ENCODE measurements around the gene AQP12B.

Gene AQP12B

GRCh38 chr2:240648650-240649275 lies 33.9 kb downstream of the AQP12B start:
- DNase-seq (ENCODE audit: low read depth in 1 of 2, low spot score in 1 of 2), result no peak
- no peak for TF ChIP-seq JUND (IDR thresholded peaks at IDR 0.05; ENCODE audit: low read depth)
- in situ Hi-C loops (cut with HindIII; ENCODE audit: low pct_unique_long_range_greater_than_20kb, low sequenced_read_pairs), result no loop called here

GRCh38 chr2:240648155-240648649 lies 34.5 kb downstream of the AQP12B start:
- DNase-seq (ENCODE audit: low read depth in 1 of 2, low spot score in 1 of 2), result no peak
- no peak for TF ChIP-seq JUND (IDR thresholded peaks at IDR 0.05; ENCODE audit: low read depth)
- in situ Hi-C loops (cut with HindIII; ENCODE audit: low pct_unique_long_range_greater_than_20kb, low sequenced_read_pairs), result no loop called here

GRCh38 chr2:240647503-240648154 lies 35.1 kb downstream of the AQP12B start:
- no peak for TF ChIP-seq JUND (IDR thresholded peaks at IDR 0.05; ENCODE audit: low read depth)
- in situ Hi-C loops (cut with HindIII; ENCODE audit: low pct_unique_long_range_greater_than_20kb, low sequenced_read_pairs), result no loop called here
- no peak for DNase-seq (ENCODE audit: low read depth in 1 of 2, low spot score in 1 of 2)

GRCh38 chr2:240646900-240647502 lies 35.7 kb downstream of the AQP12B start:
- DNase-seq (ENCODE audit: low read depth in 1 of 2, low spot score in 1 of 2), result no peak
- in situ Hi-C loops (cut with HindIII; ENCODE audit: low pct_unique_long_range_greater_than_20kb, low sequenced_read_pairs), result no loop called here
- TF ChIP-seq JUND (IDR thresholded peaks at IDR 0.05; ENCODE audit: low read depth), result no peak

GRCh38 chr2:240646176-240646899 lies 36.3 kb downstream of the AQP12B start:
- TF ChIP-seq JUND (IDR thresholded peaks at IDR 0.05; ENCODE audit: low read depth), result no peak
- in situ Hi-C loops (cut with HindIII; ENCODE audit: low pct_unique_long_range_greater_than_20kb, low sequenced_read_pairs), result no loop called here
- DNase-seq (ENCODE audit: low read depth in 1 of 2, low spot score in 1 of 2), result no peak

- in situ Hi-C loops (cut with HindIII; ENCODE audit: low pct_unique_long_range_greater_than_20kb, low sequenced_read_pairs), result no loop called here
- TF ChIP-seq JUND (IDR thresholded peaks at IDR 0.05; ENCODE audit: low read depth), result no peak
- DNase-seq (ENCODE audit: low read depth in 1 of 2, low spot score in 1 of 2), result no peak
Measured at GRCh38 chr2:240645801-240646175, 36.9 kb downstream of the AQP12B start.

GRCh38 chr2:240645346-240645745 lies 37.3 kb downstream of the AQP12B start:
- in situ Hi-C loops (cut with HindIII; ENCODE audit: low pct_unique_long_range_greater_than_20kb, low sequenced_read_pairs), result no loop called here
- DNase-seq (ENCODE audit: low read depth in 1 of 2, low spot score in 1 of 2), result no peak
- TF ChIP-seq JUND (IDR thresholded peaks at IDR 0.05; ENCODE audit: low read depth), result no peak

GRCh38 chr2:240644859-240645301 lies 37.8 kb downstream of the AQP12B start:
- DNase-seq (ENCODE audit: low read depth in 1 of 2, low spot score in 1 of 2), result no peak
- in situ Hi-C loops (cut with HindIII; ENCODE audit: low pct_unique_long_range_greater_than_20kb, low sequenced_read_pairs), result no loop called here
- no peak for TF ChIP-seq JUND (IDR thresholded peaks at IDR 0.05; ENCODE audit: low read depth)

GRCh38 chr2:240644171-240644651 lies 38.5 kb downstream of the AQP12B start:
- DNase-seq (ENCODE audit: low read depth in 1 of 2, low spot score in 1 of 2), result no peak
- in situ Hi-C loops (cut with HindIII; ENCODE audit: low pct_unique_long_range_greater_than_20kb, low sequenced_read_pairs), result no loop called here
- TF ChIP-seq JUND (IDR thresholded peaks at IDR 0.05; ENCODE audit: low read depth), result no peak

- no peak for DNase-seq (ENCODE audit: low read depth in 1 of 2, low spot score in 1 of 2)
- in situ Hi-C loops (cut with HindIII; ENCODE audit: low pct_unique_long_range_greater_than_20kb, low sequenced_read_pairs), result no loop called here
- no peak for TF ChIP-seq JUND (IDR thresholded peaks at IDR 0.05; ENCODE audit: low read depth)
Measured at GRCh38 chr2:240643811-240644150, 38.9 kb downstream of the AQP12B start.

- no peak for TF ChIP-seq JUND (IDR thresholded peaks at IDR 0.05; ENCODE audit: low read depth)
- no peak for DNase-seq (ENCODE audit: low read depth in 1 of 2, low spot score in 1 of 2)
- in situ Hi-C loops (cut with HindIII; ENCODE audit: low pct_unique_long_range_greater_than_20kb, low sequenced_read_pairs), result no loop called here
Measured at GRCh38 chr2:240643093-240643810, 39.4 kb downstream of the AQP12B start.

GRCh38 chr2:240642806-240643092 lies 39.9 kb downstream of the AQP12B start:
- in situ Hi-C loops (cut with HindIII; ENCODE audit: low pct_unique_long_range_greater_than_20kb, low sequenced_read_pairs), result no loop called here
- DNase-seq (ENCODE audit: low read depth in 1 of 2, low spot score in 1 of 2), result no peak
- TF ChIP-seq JUND (IDR thresholded peaks at IDR 0.05; ENCODE audit: low read depth), result no peak
